Activated T-helper 9 cell treated with anti-CD3 and anti-CD28 coated beads, Interleukin-2, amount 50 U/mL, for 16 hours (primary cell): ENCODE data around the gene IRGM.

ENCODE experiments used
- DNase-seq: peaks from one replicate; pipeline ENCODE4 v3.0.0-alpha.2; 2020; ENCODE audit warnings: low read depth

IRGM gene

DNA sequence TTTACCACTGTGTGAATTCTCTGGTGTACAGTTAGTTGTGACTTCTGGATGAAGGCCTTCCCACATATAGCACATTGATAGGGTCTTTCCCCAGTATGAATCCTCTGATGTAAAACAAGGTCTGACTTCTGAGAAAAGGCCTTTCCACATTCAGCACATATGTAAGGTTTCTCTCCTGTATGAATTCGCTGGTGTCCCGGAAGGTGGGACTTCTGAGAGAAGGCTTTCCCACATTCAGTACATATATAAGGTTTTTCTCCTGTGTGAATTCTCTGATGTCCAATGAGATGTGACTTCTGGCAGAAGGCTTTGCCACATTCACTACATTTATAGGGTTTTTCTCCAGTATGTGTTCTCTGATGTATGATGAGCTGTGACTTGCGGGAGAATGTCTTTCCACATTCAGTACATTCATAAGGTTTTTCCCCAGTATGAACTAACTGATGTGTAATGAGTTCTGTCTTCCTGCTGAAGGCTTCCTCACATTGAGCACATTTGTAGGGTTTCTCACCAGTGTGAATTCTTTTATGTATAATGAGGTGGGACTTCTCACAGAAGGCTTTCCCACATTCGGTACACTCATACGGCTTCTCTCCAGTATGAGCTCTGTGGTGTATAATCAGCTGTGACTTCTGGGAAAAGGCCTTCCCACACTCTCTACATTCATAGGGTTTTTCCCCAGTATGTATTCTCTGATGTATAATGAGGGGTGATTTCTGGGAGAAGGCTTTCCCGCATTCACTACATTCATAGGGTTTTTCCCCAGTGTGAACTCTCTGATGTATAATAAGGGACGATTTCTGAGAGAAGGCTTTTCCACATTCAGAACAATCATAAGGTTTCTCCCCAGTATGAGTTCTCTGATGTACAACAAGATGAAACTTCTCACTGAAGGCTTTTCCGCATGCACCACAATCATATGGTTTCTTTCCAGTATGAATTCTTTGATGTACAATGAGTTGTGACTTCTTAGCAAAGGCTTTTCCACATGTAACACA, 49.4 kb downstream of the IRGM start:
- DNase-seq, result no peak
